Sigmoid colon (tissue), 7 donors: Measurements from ENCODE around the gene MIA3. TPM values are rescaled to one million over a fixed set of nuclear protein-coding genes. Genes with fewer than 3 reads are reported as not detected.

Source experiments
- DNase-seq: peaks from one replicate; pipeline ENCODE4 v3.0.0-alpha.2; 2019
- H3K27ac ChIP-seq, 4 donors: fragments of 200-600 bp; sonication (generic); one replicate each; pipeline ENCODE4 v1.5.1; 2016 to 2019; ENCODE audit warnings: mild to moderate bottlenecking in 1 of 4
- H3K27me3 ChIP-seq, 3 donors: fragments of 200-600 bp; sonication (generic); one replicate each; pipeline ENCODE4 v1.5.1; 2019; ENCODE audit warnings: mild to moderate bottlenecking in 1 of 3
- H3K36me3 ChIP-seq, 4 donors: fragments of 200-600 bp; sonication (generic); one replicate each; pipeline ENCODE4 v1.5.1; 2016 to 2019
- H3K4me1 ChIP-seq, 4 donors: fragments of 200-600 bp; sonication (generic); one replicate each; pipeline ENCODE4 v1.5.1; 2017 to 2019
- H3K4me3 ChIP-seq, 4 donors: fragments of 200-600 bp; sonication (generic); one replicate each; pipeline ENCODE4 v1.5.1; 2017 to 2019; ENCODE audit warnings: mild to moderate bottlenecking in 2 of 4, moderate library complexity in 1 of 4
- H3K9me3 ChIP-seq, 4 donors: fragments of 200-600 bp in 3 of 4; sonication (generic) in 3 of 4; one replicate each; pipeline versions ENCODE4 v1.5.1 to v1.6.1; 2013 to 2019
- EP300 ChIP-seq, 4 donors: sonication (generic); formaldehyde crosslinking; IDR thresholded peaks; one replicate each; pipeline ENCODE4 v1.6.1; 2017; ENCODE audit warnings: antibody characterized with exemption in 4 of 4
- POLR2A ChIP-seq, 2 donors: fragments of 450-650 bp; IDR thresholded peaks; one replicate each; pipeline ENCODE4 v1.6.1; 2016; ENCODE audit warnings: antibody characterized with exemption in 2 of 2, mild to moderate bottlenecking in 2 of 2, moderate library complexity in 2 of 2
- POLR2AphosphoS5 ChIP-seq, 4 donors: sonication (generic); formaldehyde crosslinking; IDR thresholded peaks; one replicate each; pipeline ENCODE4 v1.6.1; 2017; ENCODE audit warnings: antibody characterized with exemption in 4 of 4
- WGBS, 2 donors: extraction: QIAGEN DNeasy Blood & Tissue Kit; methylation state at CpG; one replicate each; pipeline ENCODE4 v1.1.7; 2013; 5-methylcytosine and 5-hydroxymethylcytosine counted together
- intact Hi-C: fragments of 100-400 bp; cut with DNase I; formaldehyde crosslinking; loops from one replicate; pipeline ENCODE4 v1.15.1; 2023
- polyA plus RNA-seq, 3 donors: library from polyadenylated mRNA; stranded (reverse); fragments of 200-250 nt; gene quantifications; one replicate each; pipeline ENCODE4 v1.2.3, GENCODE V29; 2013
- total RNA-seq, 4 donors: library from RNA; depleted of rRNA; stranded (reverse); fragments of >200 nt; gene quantifications; one replicate each; pipeline ENCODE4 v1.1.0, GENCODE V29; 2016
- TF ChIP-seq, protein P1 (sequence below), 4 experiments: fragments of 450-650 bp in 3 of 4; fragments of 200-600 bp in 1 of 4; IDR thresholded peaks; one replicate each; pipeline ENCODE4 v1.5.1; 2016 to 2019; ENCODE audit warnings: antibody characterized with exemption in 4 of 4, mild to moderate bottlenecking in 3 of 4, moderate library complexity in 2 of 4
- donor health status: healthy with polysubstance abuse.
- donor health status: Bipolar disorder and iron deficiency.
- donor health status: healthy.

MIA3 gene
- total and polyA plus RNA-seq, 7 donors = 5.4 to 36.4 (median 27.6) TPM

DNA sequence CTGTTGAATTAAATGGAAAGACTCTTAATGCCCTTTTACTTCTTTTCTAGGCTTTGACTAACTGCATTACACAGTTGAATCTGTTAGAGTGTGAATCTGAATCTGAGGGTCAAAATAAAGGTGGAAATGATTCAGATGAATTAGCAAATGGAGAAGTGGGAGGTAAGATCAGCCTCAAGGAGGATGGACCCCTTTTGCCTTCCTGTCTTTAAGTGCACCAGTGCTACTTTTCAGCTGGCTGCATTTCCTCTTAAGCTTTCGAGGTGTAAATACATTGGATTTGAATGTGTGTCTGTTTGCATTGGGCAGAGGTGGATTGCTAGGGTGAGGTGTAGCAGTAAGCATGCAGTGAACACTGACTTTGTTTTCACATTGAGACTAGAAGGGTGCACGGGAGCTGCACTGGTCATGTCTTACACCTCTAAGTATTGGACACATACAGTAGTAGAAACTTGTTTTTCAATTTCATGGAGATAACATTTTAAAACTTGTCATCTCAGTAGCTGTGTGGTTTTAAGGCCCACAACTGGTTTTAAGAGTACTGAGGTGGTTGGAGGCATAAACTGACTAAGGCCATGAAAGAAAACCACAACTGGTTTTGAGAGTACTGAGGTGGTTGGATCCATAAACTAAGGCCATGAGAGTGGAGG is 35.4 kb downstream of the MIA3 start:
- no peak for TF ChIP-seq EP300 (IDR thresholded peaks at IDR 0.05)
- TF ChIP-seq, protein P1, sequence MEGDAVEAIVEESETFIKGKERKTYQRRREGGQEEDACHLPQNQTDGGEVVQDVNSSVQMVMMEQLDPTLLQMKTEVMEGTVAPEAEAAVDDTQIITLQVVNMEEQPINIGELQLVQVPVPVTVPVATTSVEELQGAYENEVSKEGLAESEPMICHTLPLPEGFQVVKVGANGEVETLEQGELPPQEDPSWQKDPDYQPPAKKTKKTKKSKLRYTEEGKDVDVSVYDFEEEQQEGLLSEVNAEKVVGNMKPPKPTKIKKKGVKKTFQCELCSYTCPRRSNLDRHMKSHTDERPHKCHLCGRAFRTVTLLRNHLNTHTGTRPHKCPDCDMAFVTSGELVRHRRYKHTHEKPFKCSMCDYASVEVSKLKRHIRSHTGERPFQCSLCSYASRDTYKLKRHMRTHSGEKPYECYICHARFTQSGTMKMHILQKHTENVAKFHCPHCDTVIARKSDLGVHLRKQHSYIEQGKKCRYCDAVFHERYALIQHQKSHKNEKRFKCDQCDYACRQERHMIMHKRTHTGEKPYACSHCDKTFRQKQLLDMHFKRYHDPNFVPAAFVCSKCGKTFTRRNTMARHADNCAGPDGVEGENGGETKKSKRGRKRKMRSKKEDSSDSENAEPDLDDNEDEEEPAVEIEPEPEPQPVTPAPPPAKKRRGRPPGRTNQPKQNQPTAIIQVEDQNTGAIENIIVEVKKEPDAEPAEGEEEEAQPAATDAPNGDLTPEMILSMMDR (IDR thresholded peaks at IDR 0.05) = no peak
- TF ChIP-seq POLR2A (IDR thresholded peaks at IDR 0.05) = no peak
- no peak for TF ChIP-seq POLR2AphosphoS5 (IDR thresholded peaks at IDR 0.05)
- 15 to 68% methylated on average over 2 of the region's 2 CpGs for WGBS, 2 donors
- no peaks in the 10 kb centered on the region for H3K4me1 ChIP-seq
- intact Hi-C loops = no loop called here
- no peaks in the 10 kb centered on the region for H3K27me3 ChIP-seq
- DNase-seq = no peak
- peaks cover 23 to 99% (median 48%) of the 10 kb centered on the region in 4 donors for H3K36me3 ChIP-seq
- H3K9me3 ChIP-seq = no peaks in the 10 kb centered on the region
- H3K4me3 ChIP-seq = no peak overlapping the region
- no peak overlapping the region for H3K27ac ChIP-seq

DNA sequence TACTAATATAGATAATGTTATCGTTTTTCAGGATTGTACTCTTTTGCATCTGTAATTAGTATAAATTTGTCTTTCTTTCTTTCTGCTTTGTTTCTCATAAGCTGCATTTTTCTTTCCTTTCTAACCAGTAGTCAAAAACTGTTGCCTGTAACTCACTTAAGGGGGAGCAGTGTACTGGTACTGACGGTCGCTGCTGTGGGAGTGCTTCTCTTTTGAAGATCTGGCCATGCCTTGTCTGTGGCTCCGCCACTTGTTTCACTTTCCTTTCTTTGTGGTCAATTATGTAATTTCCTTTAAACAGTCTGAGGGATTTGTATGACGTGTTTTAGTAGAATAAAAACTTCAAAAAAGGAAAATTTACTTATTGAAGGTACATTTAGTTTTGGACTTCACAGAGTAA is 37.0 kb downstream of the MIA3 start:
- H3K27ac ChIP-seq = peak overlapping the region in 2 of 4 donors; percentile 4 to 15
- no peak overlapping the region for H3K4me3 ChIP-seq
- H3K27me3 ChIP-seq = no peaks in the 10 kb centered on the region
- TF ChIP-seq EP300 (IDR thresholded peaks at IDR 0.05) (no peak), POLR2A (IDR thresholded peaks at IDR 0.05) (no peak), POLR2AphosphoS5 (IDR thresholded peaks at IDR 0.05) (no peak)
- TF ChIP-seq, protein P1 (IDR thresholded peaks at IDR 0.05) = no peak
- H3K36me3 ChIP-seq = peaks cover 29 to 99% (median 54%) of the 10 kb centered on the region in 4 donors
- DNase-seq = no peak
- intact Hi-C loops = no loop called here
- WGBS, 2 donors = 39 to 75% methylated on average over 5 of the region's 5 CpGs
- no peaks in the 10 kb centered on the region for H3K4me1 ChIP-seq
- no peaks in the 10 kb centered on the region for H3K9me3 ChIP-seq

DNA sequence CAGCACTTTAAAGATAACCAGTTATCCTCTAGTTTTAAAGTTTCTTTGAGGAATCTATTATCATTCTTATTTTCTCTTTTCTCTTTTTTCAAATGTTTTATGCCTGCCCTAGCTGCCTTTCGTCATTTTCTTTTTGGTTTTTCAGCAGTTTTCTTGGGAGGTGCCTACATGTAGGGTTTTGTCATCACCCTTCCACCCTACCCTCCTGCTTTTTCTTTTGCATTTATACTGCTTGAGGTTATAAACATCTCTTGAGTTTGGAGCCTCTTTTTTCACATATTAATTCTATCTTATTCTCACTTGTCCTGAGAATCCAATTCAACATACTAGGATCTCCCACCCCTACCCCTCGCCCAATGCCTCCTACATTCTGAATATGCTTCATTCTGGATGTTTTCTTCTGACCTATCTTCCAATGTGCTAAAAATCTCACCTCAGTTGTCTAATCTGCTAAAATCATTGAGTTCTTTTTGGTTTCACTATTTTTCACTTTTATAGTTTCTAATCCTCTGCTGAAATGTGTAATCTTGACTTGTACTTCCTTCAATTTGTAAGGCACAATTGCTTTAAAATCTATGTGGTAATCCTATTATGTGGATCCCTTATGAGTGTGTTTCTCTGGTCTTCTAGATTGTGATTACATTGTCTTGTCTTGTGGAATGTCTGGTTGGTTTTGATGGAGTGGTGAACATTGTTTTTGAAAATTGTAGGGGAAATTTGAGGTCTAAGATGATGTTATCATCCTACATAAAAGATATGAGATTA is 38.7 kb downstream of the MIA3 start:
- intact Hi-C loops = no loop called here
- Histone ChIP-seq H3K4me1 (no peaks in the 10 kb centered on the region), H3K27me3 (no peaks in the 10 kb centered on the region), H3K4me3 (no peak overlapping the region), H3K27ac (no peak overlapping the region), H3K9me3 (no peaks in the 10 kb centered on the region), H3K36me3 (peaks cover 26 to 99% (median 62%) of the 10 kb centered on the region in 4 donors)
- TF ChIP-seq POLR2A (IDR thresholded peaks at IDR 0.05) = no peak
- no peak for TF ChIP-seq EP300 (IDR thresholded peaks at IDR 0.05)
- no peak for TF ChIP-seq POLR2AphosphoS5 (IDR thresholded peaks at IDR 0.05)
- TF ChIP-seq, protein P1 (IDR thresholded peaks at IDR 0.05) = no peak
- no peak for DNase-seq
- WGBS, 2 donors = 96 to 98% methylated on average over 2 of the region's 2 CpGs

DNA sequence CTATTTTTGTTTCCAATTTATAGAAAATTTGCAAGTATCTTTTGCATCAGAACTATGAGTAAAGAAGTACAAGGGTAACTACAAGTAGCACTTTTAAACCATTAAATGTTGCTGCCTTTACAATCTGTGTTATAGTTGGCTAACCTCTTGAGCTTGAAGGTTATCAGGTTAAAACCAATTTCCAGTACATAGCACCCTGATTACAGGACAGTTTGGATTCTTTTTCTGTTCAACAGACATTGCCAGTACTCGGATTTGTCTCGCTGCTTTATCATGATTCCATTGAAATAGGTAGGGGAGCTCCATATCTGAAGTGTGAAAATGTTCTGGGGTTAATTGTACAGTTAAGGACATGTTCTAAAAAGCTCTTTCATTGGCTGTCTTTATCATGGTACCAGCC is 40.0 kb downstream of the MIA3 start:
- intact Hi-C loops = no loop called here
- H3K4me1 ChIP-seq = no peaks in the 10 kb centered on the region
- H3K27me3 ChIP-seq = no peaks in the 10 kb centered on the region
- no peak for TF ChIP-seq POLR2AphosphoS5 (IDR thresholded peaks at IDR 0.05)
- TF ChIP-seq, protein P1 (IDR thresholded peaks at IDR 0.05) = no peak
- no peak for TF ChIP-seq EP300 (IDR thresholded peaks at IDR 0.05)
- no peak for TF ChIP-seq POLR2A (IDR thresholded peaks at IDR 0.05)
- peaks cover 32 to 99% (median 64%) of the 10 kb centered on the region in 4 donors for H3K36me3 ChIP-seq
- no peaks in the 10 kb centered on the region for H3K9me3 ChIP-seq
- no peak overlapping the region for H3K4me3 ChIP-seq
- WGBS, 2 donors = 85 to 93% methylated on average over 2 of the region's 2 CpGs
- no peak overlapping the region for H3K27ac ChIP-seq
- DNase-seq = no peak
